ENCODE data around the gene ADGRG3. TPM values are rescaled to one million over a fixed set of nuclear protein-coding genes. Genes with fewer than 3 reads are reported as not detected.

The ADGRG3 gene
- total and polyA plus RNA-seq, 2 of the 8 experiments (the other 6 are each of a cell fraction or from before 2014, with no cell fraction given) = 0.28 to 0.98 TPM

DNA sequence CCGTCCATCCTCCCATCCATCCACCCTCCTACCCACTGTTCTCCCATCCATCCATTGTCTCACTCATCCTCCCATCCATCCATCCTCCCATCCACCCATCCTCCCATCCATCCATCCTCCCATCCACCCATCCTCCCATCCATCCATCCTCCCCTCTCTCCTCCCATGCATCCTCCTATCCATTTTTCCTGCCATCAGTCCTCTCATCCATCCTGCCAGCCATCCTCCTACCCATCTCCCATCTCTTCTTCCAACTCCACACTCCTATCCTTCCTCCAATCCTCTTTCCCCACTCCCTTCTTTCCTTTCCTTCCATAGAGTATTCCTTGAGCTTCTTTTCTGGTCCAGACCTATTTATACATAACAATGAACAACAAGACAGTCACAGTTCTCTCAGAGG, 38.6 kb downstream of the ADGRG3 start:
- Histone ChIP-seq H3K4ac (replicated peaks; ENCODE audit: insufficient read length, low read depth, low read length) (no peak overlapping the region), H4K5ac (ENCODE audit: insufficient read length, low read depth, low read length) (no peak overlapping the region), H4K8ac (ENCODE audit: extremely low read depth, insufficient read depth, low read length) (no peak overlapping the region), H3K4me1 (replicated peaks in 1 of 4; ENCODE audit: control insufficient read depth in 3 of 4, insufficient read depth in 4 of 4, low read length in 3 of 4) (no peaks in the 10 kb centered on the region), H3K4me2 (ENCODE audit: insufficient read depth in 1 of 2, low read depth in 2 of 2, low read length in 2 of 2) (no peak overlapping the region), H3K23me2 (ENCODE audit: low read depth, low read length) (peaks cover 18% of the 10 kb centered on the region; the same call in 1 of the 2 replicates), H4K91ac (replicated peaks; ENCODE audit: insufficient read length, low read length) (no peak overlapping the region), H2AK5ac (ENCODE audit: low read depth, low read length) (no peak overlapping the region), H3K9ac (replicated peaks in 1 of 4; ENCODE audit: extremely low read depth in 1 of 4, low read depth in 3 of 4, low read length in 3 of 4) (no peak overlapping the region), H3K79me1 (ENCODE audit: low read depth, low read length) (no peaks in the 10 kb centered on the region), H3K9me3 (ENCODE audit: insufficient read depth in 2 of 2, low read depth in 1 of 2, low read length in 1 of 2) (no peaks in the 10 kb centered on the region), H2AFZ (ENCODE audit: low read length) (no peak overlapping the region), H3K23ac (ENCODE audit: insufficient read length) (no peak overlapping the region), H2BK12ac (ENCODE audit: low read depth, low read length) (no peak overlapping the region), H2BK20ac (ENCODE audit: low read length) (no peak overlapping the region), H3K79me2 (ENCODE audit: control insufficient read depth in 1 of 2, insufficient read depth in 2 of 2, low read length in 2 of 2) (no peaks in the 10 kb centered on the region), H3K4me3 (ENCODE audit: extremely low read depth in 1 of 4, insufficient read depth in 2 of 4, low read depth in 3 of 4, low read length in 4 of 4) (no peak overlapping the region), H2BK15ac (ENCODE audit: low read length) (no peak overlapping the region), H3K56ac (replicated peaks; ENCODE audit: insufficient read length, low read depth, low read length) (no peak overlapping the region), H3K27me3 (replicated peaks in 1 of 4; ENCODE audit: control insufficient read depth in 3 of 4, extremely low read depth in 1 of 4, insufficient read depth in 3 of 4, low read length in 3 of 4) (no peaks in the 10 kb centered on the region; a peak in 2 of 7 replicates), H3K27ac (ENCODE audit: low read depth, low read length) (no peak overlapping the region), H2BK120ac (replicated peaks; ENCODE audit: low read depth, low read length) (no peak overlapping the region), H2BK5ac (ENCODE audit: low read depth, low read length) (no peak overlapping the region), H3K14ac (ENCODE audit: insufficient read length) (no peak overlapping the region), H3K36me3 (ENCODE audit: control insufficient read depth in 2 of 4, insufficient read depth in 4 of 4, low read length in 3 of 4) (no peaks in the 10 kb centered on the region), H3K18ac (ENCODE audit: extremely low read depth, low read length) (no peak overlapping the region), H4K20me1 (replicated peaks in 1 of 2; ENCODE audit: control insufficient read depth in 1 of 2, insufficient read depth in 2 of 2, low read length in 2 of 2) (peaks cover 0 to 3% of the 10 kb centered on the region in 2 experiments)
- 100% methylated on average over 1 of the region's 1 CpG; no CpG with 5 or more reads in 1 of the 2 experiments for WGBS, 2 experiments (ENCODE audit: extremely low coverage in 1 of 2, insufficient coverage in 1 of 2, insufficient read length in 1 of 2, insufficient replicate concordance in 2 of 2, low coverage in 1 of 2, low lambda C conversion rate in 2 of 2, missing lambda C conversion rate in 1 of 2)
- DNase-seq (ENCODE audit: low read depth in 1 of 2, low spot score in 2 of 2) = no peak
- ChIA-PET POLR2A (ENCODE audit: partially characterized antibody) (no interaction called here), CTCF (ENCODE audit: partially characterized antibody) (interaction anchor here (1.3 kb wide), 1 partner anchor 11 kb away, joined by 3 read pairs; no protein-coding TSS in a partner anchor)
- TF ChIP-seq SP4 (IDR thresholded peaks at IDR 0.05; ENCODE audit: low read length) (no peak), GTF2F1 (IDR thresholded peaks at IDR 0.05; ENCODE audit: borderline replicate concordance, low read depth, low read length) (no peak), CTBP2 (IDR thresholded peaks at IDR 0.05; ENCODE audit: borderline replicate concordance, insufficient read depth, insufficient read length, low read length) (no peak), JUND (IDR thresholded peaks at IDR 0.05; ENCODE audit: low read length) (no peak), FOSL1 (IDR thresholded peaks at IDR 0.05; ENCODE audit: insufficient read depth, low read depth, low read length) (no peak), ZNF274 (IDR thresholded peaks at IDR 0.05; ENCODE audit: borderline replicate concordance, extremely low read depth, low read length) (no peak), POLR2AphosphoS5 (IDR thresholded peaks at IDR 0.05; ENCODE audit: low read depth, low read length) (no peak)
- no peak for FAIRE-seq
